IMR-90 (cell line): ENCODE measurements around the gene KCNK18. TPM values are rescaled to one million over a fixed set of nuclear protein-coding genes. Genes with fewer than 3 reads are reported as not detected.

Experiments used
- ATAC-seq: fragments of 200-7000 bp; cut with Tn5 transposase; 2 replicates; pipeline ENCODE4 v1.9.1; 2020; ENCODE audit warnings: low read depth, mild to moderate bottlenecking, moderate library complexity
- BruUV-seq: library from RNA; stranded (reverse); fragments of 400-500 nt; replicated peaks from 2 replicates; lab custom pipeline; 2021; lab: Mats Ljungman, UMichigan
- CTCF ChIA-PET: fragments of 300-600 bp; formaldehyde crosslinking; extraction: SDS; loops from one replicate; lab custom pipeline; 2021; ENCODE audit warnings: antibody characterized with exemption; lab: Yijun Ruan, JAX
- POLR2A ChIA-PET: fragments of 300-600 bp; sonication (Branson Sonifier 250); formaldehyde crosslinking; loops from one replicate; lab custom pipeline; 2022; ENCODE audit warnings: antibody characterized with exemption; ENCODE audit not compliant: unreplicated experiment; lab: Charles Lee
- DNase-seq: peaks from one replicate; pipeline ENCODE4 v3.0.0; 2013
- H2AFZ ChIP-seq: replicated peaks from 2 replicates; pipeline ENCODE3; 2013; ENCODE audit warnings: low read length, mild to moderate bottlenecking; ENCODE audit not compliant: poor library complexity
- H2AK5ac ChIP-seq: 2 replicates; pipeline ENCODE4 v1.6.1; 2013; ENCODE audit warnings: low read depth, low read length, inconsistent platforms
- H2AK9ac ChIP-seq: replicated peaks from 2 replicates; pipeline ENCODE3; 2013; ENCODE audit warnings: mild to moderate bottlenecking, low read depth, low read length, moderate library complexity; ENCODE audit not compliant: poor library complexity
- H2BK120ac ChIP-seq: 2 replicates; pipeline ENCODE4 v1.6.1; 2013; ENCODE audit warnings: low read depth, low read length, inconsistent platforms
- H2BK15ac ChIP-seq: 3 replicates; pipeline ENCODE4 v1.6.1; 2013; ENCODE audit warnings: low read depth, low read length, inconsistent platforms
- H2BK20ac ChIP-seq: 2 replicates; pipeline ENCODE4 v1.6.1; 2013; ENCODE audit warnings: low read depth, mild to moderate bottlenecking, inconsistent platforms, low read length, moderate library complexity
- H2BK5ac ChIP-seq: 2 replicates; pipeline ENCODE4 v1.6.1; 2013; ENCODE audit warnings: mild to moderate bottlenecking, low read depth, low read length, inconsistent platforms; ENCODE audit not compliant: poor library complexity, severe bottlenecking
- H3K14ac ChIP-seq: replicated peaks from 2 replicates; pipeline ENCODE4 v1.6.1; 2013; ENCODE audit warnings: low read depth, low read length, inconsistent platforms
- H3K18ac ChIP-seq: 2 replicates; pipeline ENCODE4 v1.6.1; 2013; ENCODE audit warnings: low read depth, low read length, control low read depth
- H3K23ac ChIP-seq: 2 replicates; pipeline ENCODE4 v1.6.1; 2013; ENCODE audit warnings: low read depth, low read length, inconsistent platforms
- H3K27ac ChIP-seq: 2 replicates; pipeline ENCODE4 v1.5.1; 2013; ENCODE audit warnings: mild to moderate bottlenecking, control low read depth, low read length; ENCODE audit not compliant: insufficient read depth
- H3K27me3 ChIP-seq: 2 replicates; pipeline ENCODE4 v1.6.1; 2013; ENCODE audit warnings: low read length; ENCODE audit not compliant: control insufficient read depth, insufficient read depth
- H3K36me3 ChIP-seq: 2 replicates; pipeline ENCODE4 v1.6.1; 2013; ENCODE audit warnings: low read length, mixed read lengths; ENCODE audit not compliant: control insufficient read depth, insufficient read depth
- H3K4ac ChIP-seq: 2 replicates; pipeline ENCODE4 v1.6.1; 2013; ENCODE audit warnings: low read depth, low read length, inconsistent platforms
- H3K4me1 ChIP-seq: 2 replicates; pipeline ENCODE4 v1.6.1; 2013; ENCODE audit warnings: low read length, mixed read lengths; ENCODE audit not compliant: control insufficient read depth, insufficient read depth
- H3K4me2 ChIP-seq: 2 replicates; pipeline ENCODE4 v1.6.1; 2013; ENCODE audit warnings: low read depth, mild to moderate bottlenecking, control low read depth, low read length, moderate library complexity
- H3K4me3 ChIP-seq: 2 replicates; pipeline ENCODE4 v1.5.1; 2013; ENCODE audit warnings: low read depth, mild to moderate bottlenecking, control low read depth, low read length, moderate library complexity; ENCODE audit not compliant: insufficient read depth
- H3K56ac ChIP-seq: 2 replicates; pipeline ENCODE4 v1.6.1; 2013; ENCODE audit warnings: low read length, inconsistent platforms; ENCODE audit not compliant: insufficient read depth; ENCODE audit errors: extremely low read depth
- H3K79me1 ChIP-seq, 2 experiments: 2 replicates each; pipeline ENCODE4 v1.6.1; 2013; ENCODE audit warnings: low read length in 2 of 2, inconsistent platforms in 1 of 2, low read depth in 1 of 2
- H3K9ac ChIP-seq: 2 replicates; pipeline ENCODE4 v1.6.1; 2013; ENCODE audit warnings: low read depth, low read length, control low read depth
- H3K9me1 ChIP-seq: 2 replicates; pipeline ENCODE4 v1.6.1; 2013; ENCODE audit warnings: low read length, inconsistent platforms; ENCODE audit not compliant: insufficient read depth
- H3K9me3 ChIP-seq: 2 replicates; pipeline ENCODE4 v1.6.1; 2013; ENCODE audit warnings: low read length; ENCODE audit not compliant: control insufficient read depth, insufficient read depth
- H4K20me1 ChIP-seq: 2 replicates; pipeline ENCODE4 v1.6.1; 2013; ENCODE audit warnings: low read length, inconsistent platforms; ENCODE audit not compliant: insufficient read depth
- H4K5ac ChIP-seq: 2 replicates; pipeline ENCODE4 v1.6.1; 2013; ENCODE audit warnings: mild to moderate bottlenecking, low read depth, low read length, control low read depth
- H4K8ac ChIP-seq, 2 experiments: 2 replicates each; pipeline ENCODE4 v1.6.1; 2013; ENCODE audit warnings: low read depth in 2 of 2, low read length in 2 of 2, control low read depth in 1 of 2, inconsistent platforms in 1 of 2
- H4K91ac ChIP-seq: 2 replicates; pipeline ENCODE4 v1.6.1; 2013; ENCODE audit warnings: low read depth, low read length, inconsistent platforms; ENCODE audit not compliant: insufficient read depth
- BHLHE40 ChIP-seq: fragments of 150-350 bp; IDR thresholded peaks from 2 replicates; pipeline ENCODE4 v1.6.1; 2016; ENCODE audit warnings: mild to moderate bottlenecking, low read depth, low read length
- CEBPB ChIP-seq: IDR thresholded peaks from 2 replicates; pipeline ENCODE4 v1.6.1; 2012; ENCODE audit warnings: low read depth, low read length, improper control_type of control experiment
- CHD1 ChIP-seq: IDR thresholded peaks from 2 replicates; pipeline ENCODE4 v1.6.1; 2012; ENCODE audit warnings: low read depth, low read length, improper control_type of control experiment
- CTCF ChIP-seq: conservative IDR thresholded peaks from 2 replicates; pipeline ENCODE4 v1.5.1; 2012; ENCODE audit warnings: mild to moderate bottlenecking, low read depth, low read length, improper control_type of control experiment
- FOS ChIP-seq: fragments of 150-350 bp; IDR thresholded peaks from 2 replicates; pipeline ENCODE4 v1.6.1; 2016; ENCODE audit warnings: low read depth, low read length
- MAFK ChIP-seq: IDR thresholded peaks from 2 replicates; pipeline ENCODE4 v1.6.1; 2012; ENCODE audit warnings: low read depth, low read length, improper control_type of control experiment
- MAZ ChIP-seq: IDR thresholded peaks from 2 replicates; pipeline ENCODE4 v1.6.1; 2012; ENCODE audit warnings: low read depth, mild to moderate bottlenecking, low read length, improper control_type of control experiment, moderate library complexity, borderline replicate concordance
- MXI1 ChIP-seq: IDR thresholded peaks from 2 replicates; pipeline ENCODE4 v1.6.1; 2012; ENCODE audit warnings: low read depth, mild to moderate bottlenecking, low read length, moderate library complexity, borderline replicate concordance
- NFE2L2 ChIP-seq: fragments of 150-350 bp; IDR thresholded peaks from 2 replicates; pipeline ENCODE4 v1.6.1; 2016; ENCODE audit warnings: low read depth, mild to moderate bottlenecking, low read length
- POLR2A ChIP-seq: IDR thresholded peaks from 2 replicates; pipeline ENCODE4 v1.6.1; 2012; ENCODE audit warnings: mild to moderate bottlenecking, low read depth, low read length
- RAD21 ChIP-seq: IDR thresholded peaks from 2 replicates; pipeline ENCODE4 v1.6.1; 2012; ENCODE audit warnings: low read length, improper control_type of control experiment
- RCOR1 ChIP-seq: IDR thresholded peaks from 2 replicates; pipeline ENCODE4 v1.6.1; 2012; ENCODE audit warnings: mild to moderate bottlenecking, low read length, improper control_type of control experiment; ENCODE audit not compliant: insufficient replicate concordance
- RFX5 ChIP-seq: IDR thresholded peaks from 2 replicates; pipeline ENCODE4 v1.8.0; 2012; ENCODE audit warnings: low read depth, mild to moderate bottlenecking, low read length, moderate library complexity
- SMC3 ChIP-seq: fragments of 150-350 bp; IDR thresholded peaks from 2 replicates; pipeline ENCODE4 v1.6.1; 2016; ENCODE audit warnings: low read depth, mild to moderate bottlenecking, antibody characterized with exemption, low read length, moderate library complexity
- USF2 ChIP-seq: fragments of 150-350 bp; IDR thresholded peaks from 2 replicates; pipeline ENCODE4 v1.6.1; 2017; ENCODE audit warnings: mild to moderate bottlenecking, antibody characterized with exemption, low read length, low read depth
- WGBS, 2 experiments: methylation state at CpG; one replicate each; pipeline versions ENCODE4 v1.1.5 to v1.1.7; 2013; ENCODE audit warnings: missing lambda C conversion rate in 2 of 2; ENCODE audit not compliant: insufficient read length in 1 of 2; ENCODE audit errors: extremely low coverage in 2 of 2; 5-methylcytosine and 5-hydroxymethylcytosine counted together
- dilution Hi-C: fragments of 300-500 bp; cut with HindIII; formaldehyde crosslinking; loops from one replicate; pipeline ENCODE4 v1.14.3; 2018; ENCODE audit warnings: low sequenced_read_pairs; ENCODE audit not compliant: unreplicated experiment
- in situ Hi-C: fragments of 300-500 bp; cut with MboI; formaldehyde crosslinking; loops from 3 replicates; pipeline ENCODE4 v1.14.3; 2019; ENCODE audit warnings: low sequenced_read_pairs, inconsistent platforms, mixed read lengths
- intact Hi-C: fragments of 100-400 bp; cut with micrococcal nuclease; formaldehyde crosslinking; loops from 2 replicates; pipeline ENCODE4 v1.10.0; 2022
- polyA plus RNA-seq, 3 experiments: library from polyadenylated mRNA; depleted of rRNA; stranded (reverse); fragments of >200 nt; gene quantifications; 2 replicates each; pipeline ENCODE4 v1.2.3, GENCODE V29; 2012; ENCODE audit warnings: low replicate concordance in 1 of 3
- total RNA-seq: library from RNA; depleted of rRNA; stranded (reverse); fragments of >200 nt; gene quantifications from 2 replicates; pipeline ENCODE4 v1.2.3, GENCODE V29; 2012
- TF ChIP-seq, protein P1 (sequence below): fragments of 150-350 bp; IDR thresholded peaks from 2 replicates; pipeline ENCODE4 v1.6.1; 2016; ENCODE audit warnings: low read depth, mild to moderate bottlenecking, low read length, moderate library complexity, borderline replicate concordance

The KCNK18 gene
- total and polyA plus RNA-seq, 2 of the 4 experiments (the other 2 are of a cell fraction), result not detected

DNA sequence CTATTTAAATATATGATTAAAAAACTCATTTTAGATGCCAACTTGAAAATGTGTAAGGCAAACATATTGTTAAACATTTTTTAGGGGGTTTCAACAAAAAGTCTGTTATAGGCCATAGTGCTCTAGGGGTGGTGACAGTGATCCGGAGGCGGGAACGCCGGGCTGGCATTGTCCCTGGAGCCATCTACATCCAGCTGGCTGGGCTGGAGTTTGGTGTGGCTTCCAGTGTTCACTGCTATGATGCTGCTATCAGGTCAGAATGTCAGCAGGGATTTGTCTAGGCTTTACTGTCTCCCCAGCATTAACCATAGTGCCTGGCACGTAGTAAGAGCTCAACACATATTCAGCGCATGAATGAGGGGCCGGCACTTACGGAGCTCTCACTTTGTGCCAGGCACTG, 41.8 kb downstream of the KCNK18 start:
- POLR2A ChIA-PET, result no interaction called here
- no peak overlapping the region for H3K9ac ChIP-seq

More for the DNA sequence above, 41.8 kb downstream of the KCNK18 start:
- no peaks in the 10 kb centered on the region for H4K20me1 ChIP-seq
- peaks cover 39% of the 10 kb centered on the region for H3K27me3 ChIP-seq
- no peak overlapping the region for H4K91ac ChIP-seq
- H3K9me3 ChIP-seq, result no peaks in the 10 kb centered on the region
- in situ Hi-C loops (no loop called here), dilution Hi-C loops (no loop called here), intact Hi-C loops (loop anchor here (5.0 kb wide), 1 partner anchor 73 kb away; no protein-coding TSS in a partner anchor)
- no peak for ATAC-seq
- H3K23ac ChIP-seq, result no peak overlapping the region
- no peak overlapping the region for H2BK5ac ChIP-seq
- no peak overlapping the region for H4K8ac ChIP-seq
- H3K18ac ChIP-seq, result no peak overlapping the region
- H3K4me3 ChIP-seq, result no peak overlapping the region
- H2BK15ac ChIP-seq, result no peak overlapping the region
- H2AFZ ChIP-seq, result no peak overlapping the region
- no peak overlapping the region for H3K14ac ChIP-seq
- H3K56ac ChIP-seq, result no peak overlapping the region
- no peak overlapping the region for H3K4me2 ChIP-seq
- no peak overlapping the region for H2AK9ac ChIP-seq
- no TSS peak for BruUV-seq
- 77% methylated on average over 4 of the region's 8 CpGs; no CpG with 5 or more reads in 1 of the 2 experiments for WGBS, 2 experiments
- H3K4ac ChIP-seq, result no peak overlapping the region
- H2AK5ac ChIP-seq, result no peak overlapping the region
- no peaks in the 10 kb centered on the region for H3K4me1 ChIP-seq
- H3K36me3 ChIP-seq, result no peaks in the 10 kb centered on the region
- no peak overlapping the region for H2BK20ac ChIP-seq
- H3K9me1 ChIP-seq, result no peaks in the 10 kb centered on the region
- no peaks in the 10 kb centered on the region for H3K79me1 ChIP-seq
- no peak overlapping the region for H3K27ac ChIP-seq
- H4K5ac ChIP-seq, result no peak overlapping the region
- CTCF ChIA-PET, result no interaction called here
- TF ChIP-seq CTCF, result no peak
- TF ChIP-seq NFE2L2, result no peak
- TF ChIP-seq RCOR1, result no peak
- TF ChIP-seq POLR2A, result no peak
- no peak for TF ChIP-seq RAD21
- no peak for TF ChIP-seq BHLHE40
- no peak for TF ChIP-seq CHD1
- no peak for TF ChIP-seq MAZ
- no peak for TF ChIP-seq RFX5
- no peak for TF ChIP-seq USF2
- TF ChIP-seq, protein P1, sequence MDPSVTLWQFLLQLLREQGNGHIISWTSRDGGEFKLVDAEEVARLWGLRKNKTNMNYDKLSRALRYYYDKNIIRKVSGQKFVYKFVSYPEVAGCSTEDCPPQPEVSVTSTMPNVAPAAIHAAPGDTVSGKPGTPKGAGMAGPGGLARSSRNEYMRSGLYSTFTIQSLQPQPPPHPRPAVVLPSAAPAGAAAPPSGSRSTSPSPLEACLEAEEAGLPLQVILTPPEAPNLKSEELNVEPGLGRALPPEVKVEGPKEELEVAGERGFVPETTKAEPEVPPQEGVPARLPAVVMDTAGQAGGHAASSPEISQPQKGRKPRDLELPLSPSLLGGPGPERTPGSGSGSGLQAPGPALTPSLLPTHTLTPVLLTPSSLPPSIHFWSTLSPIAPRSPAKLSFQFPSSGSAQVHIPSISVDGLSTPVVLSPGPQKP, result no peak
- no peak for TF ChIP-seq CEBPB
- no peak for TF ChIP-seq FOS
- TF ChIP-seq MXI1, result no peak
- TF ChIP-seq MAFK, result no peak
- TF ChIP-seq SMC3, result no peak
- DNase-seq, result no peak
- H2BK120ac ChIP-seq, result no peak overlapping the region
